Measurements from ENCODE around the gene EDN1.

The EDN1 gene

DNA sequence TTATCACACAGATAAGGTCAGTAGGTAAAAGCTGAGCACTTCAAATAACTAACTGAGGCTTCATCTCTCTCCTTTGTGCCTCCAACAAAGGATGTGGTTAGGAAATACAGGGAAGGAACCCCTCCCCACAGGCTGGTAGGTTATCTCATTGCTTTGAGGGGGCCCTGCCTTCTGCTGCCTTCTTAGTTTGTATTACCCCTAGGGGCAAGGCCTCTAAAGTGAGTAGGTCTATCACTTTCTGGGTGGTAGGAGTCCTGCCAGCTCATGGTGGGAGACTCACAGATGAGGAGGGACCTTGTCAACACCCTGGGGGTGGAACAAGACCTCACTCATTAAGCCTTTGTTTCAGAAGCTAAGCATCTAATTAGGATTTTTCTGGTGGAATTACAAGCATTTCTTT is 34.6 kb downstream of the EDN1 start:
- H3K27ac ChIP-seq (ENCODE audit: low read depth, low read length): no peak overlapping the region

DNA sequence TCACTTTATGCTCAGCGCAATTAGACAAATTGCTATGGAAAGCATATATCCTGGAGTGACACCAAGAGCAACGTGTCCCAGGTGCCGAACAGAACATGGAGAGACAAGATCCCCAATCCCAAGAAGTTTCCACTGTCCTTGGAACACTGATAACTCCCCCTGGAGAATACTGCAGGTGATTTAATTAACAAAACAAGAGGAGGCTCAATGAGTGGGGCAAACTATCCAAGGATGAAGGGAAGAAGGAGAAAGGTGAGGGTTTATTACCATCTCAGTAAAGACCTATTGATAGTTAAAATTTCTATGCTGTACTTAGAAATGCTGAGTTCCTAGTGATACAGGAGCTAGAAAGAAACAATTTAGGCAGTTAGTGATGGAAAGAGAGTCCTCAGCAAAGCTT is 35.7 kb downstream of the EDN1 start:
- no peaks in the 10 kb centered on the region for H3K9me3 ChIP-seq (ENCODE audit: insufficient read depth, low read length)
- no peaks in the 10 kb centered on the region for H3K9me2 ChIP-seq (replicated peaks; ENCODE audit: insufficient read depth, low read length)
- no peak overlapping the region for H3K9ac ChIP-seq (ENCODE audit: low read length)
- H3F3A ChIP-seq (ENCODE audit: insufficient read depth): no peaks in the 10 kb centered on the region
- H2AFZ ChIP-seq (ENCODE audit: low read depth, low read length, severe bottlenecking): no peak overlapping the region
- no peaks in the 10 kb centered on the region for H3K79me2 ChIP-seq (ENCODE audit: insufficient read depth, low read length)
- H3K4me2 ChIP-seq (ENCODE audit: low read depth, low read length, poor library complexity, severe bottlenecking): no peak overlapping the region
- TF ChIP-seq, protein P1, sequence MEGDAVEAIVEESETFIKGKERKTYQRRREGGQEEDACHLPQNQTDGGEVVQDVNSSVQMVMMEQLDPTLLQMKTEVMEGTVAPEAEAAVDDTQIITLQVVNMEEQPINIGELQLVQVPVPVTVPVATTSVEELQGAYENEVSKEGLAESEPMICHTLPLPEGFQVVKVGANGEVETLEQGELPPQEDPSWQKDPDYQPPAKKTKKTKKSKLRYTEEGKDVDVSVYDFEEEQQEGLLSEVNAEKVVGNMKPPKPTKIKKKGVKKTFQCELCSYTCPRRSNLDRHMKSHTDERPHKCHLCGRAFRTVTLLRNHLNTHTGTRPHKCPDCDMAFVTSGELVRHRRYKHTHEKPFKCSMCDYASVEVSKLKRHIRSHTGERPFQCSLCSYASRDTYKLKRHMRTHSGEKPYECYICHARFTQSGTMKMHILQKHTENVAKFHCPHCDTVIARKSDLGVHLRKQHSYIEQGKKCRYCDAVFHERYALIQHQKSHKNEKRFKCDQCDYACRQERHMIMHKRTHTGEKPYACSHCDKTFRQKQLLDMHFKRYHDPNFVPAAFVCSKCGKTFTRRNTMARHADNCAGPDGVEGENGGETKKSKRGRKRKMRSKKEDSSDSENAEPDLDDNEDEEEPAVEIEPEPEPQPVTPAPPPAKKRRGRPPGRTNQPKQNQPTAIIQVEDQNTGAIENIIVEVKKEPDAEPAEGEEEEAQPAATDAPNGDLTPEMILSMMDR (IDR thresholded peaks at IDR 0.05; ENCODE audit: insufficient read depth, low read length, poor library complexity, severe bottlenecking): no peak
- no peak overlapping the region for H3K4me3 ChIP-seq (ENCODE audit: insufficient read depth, low read length, poor library complexity, severe bottlenecking)
- H3K27ac ChIP-seq (ENCODE audit: low read depth, low read length): no peak overlapping the region
- no peaks in the 10 kb centered on the region for H3K27me3 ChIP-seq (ENCODE audit: low read length)
- H3K36me3 ChIP-seq (ENCODE audit: low read length): no peaks in the 10 kb centered on the region
- no peaks in the 10 kb centered on the region for H4K20me1 ChIP-seq (ENCODE audit: low read depth, low read length)

More for the DNA sequence above, 34.6 kb downstream of the EDN1 start:
- H3K79me2 ChIP-seq (ENCODE audit: insufficient read depth, low read length): no peaks in the 10 kb centered on the region
- no peaks in the 10 kb centered on the region for H3K9me3 ChIP-seq (ENCODE audit: insufficient read depth, low read length)
- H3K36me3 ChIP-seq (ENCODE audit: low read length): no peaks in the 10 kb centered on the region
- H3K4me2 ChIP-seq (ENCODE audit: low read depth, low read length, poor library complexity, severe bottlenecking): no peak overlapping the region
- no peak overlapping the region for H2AFZ ChIP-seq (ENCODE audit: low read depth, low read length, severe bottlenecking)
- H4K20me1 ChIP-seq (ENCODE audit: low read depth, low read length): no peaks in the 10 kb centered on the region
- H3K4me3 ChIP-seq (ENCODE audit: insufficient read depth, low read length, poor library complexity, severe bottlenecking): no peak overlapping the region
- H3K9me2 ChIP-seq (replicated peaks; ENCODE audit: insufficient read depth, low read length): no peaks in the 10 kb centered on the region
- H3K27me3 ChIP-seq (ENCODE audit: low read length): no peaks in the 10 kb centered on the region
- TF ChIP-seq, protein P1 (IDR thresholded peaks at IDR 0.05; ENCODE audit: insufficient read depth, low read length, poor library complexity, severe bottlenecking): no peak
- no peak for TF ChIP-seq EZH2phosphoT487 (conservative IDR thresholded peaks at IDR 0.05; ENCODE audit: low read length)
- no peak overlapping the region for H3K9ac ChIP-seq (ENCODE audit: low read length)
- no peaks in the 10 kb centered on the region for H3F3A ChIP-seq (ENCODE audit: insufficient read depth)

DNA sequence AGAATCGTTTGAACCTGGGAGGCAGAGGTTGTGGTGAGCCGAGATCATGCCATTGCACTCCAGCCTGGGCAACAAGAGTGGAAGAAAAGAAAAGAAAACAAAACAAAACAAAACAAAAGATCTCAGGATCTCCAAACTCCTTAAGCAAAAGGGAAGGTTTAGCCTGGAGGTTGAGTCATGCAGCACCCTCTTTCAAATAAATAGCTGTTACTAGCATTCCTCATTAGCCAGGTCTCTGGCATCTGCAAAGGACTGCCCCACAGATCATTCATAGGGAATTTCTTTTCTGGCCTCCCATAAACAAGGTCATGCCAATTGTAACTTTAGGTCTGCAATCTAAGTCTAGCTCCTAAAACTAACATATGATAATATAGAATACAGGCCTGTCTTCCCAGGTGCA is 37.2 kb downstream of the EDN1 start:
- Histone ChIP-seq H3K27me3 (ENCODE audit: low read length) (no peaks in the 10 kb centered on the region), H3K9ac (ENCODE audit: low read length) (no peak overlapping the region), H3K9me2 (replicated peaks; ENCODE audit: insufficient read depth, low read length) (no peaks in the 10 kb centered on the region), H4K20me1 (ENCODE audit: low read depth, low read length) (no peaks in the 10 kb centered on the region), H3K27ac (ENCODE audit: low read depth, low read length) (no peak overlapping the region), H3K4me2 (ENCODE audit: low read depth, low read length, poor library complexity, severe bottlenecking) (no peak overlapping the region), H3K4me3 (ENCODE audit: insufficient read depth, low read length, poor library complexity, severe bottlenecking) (no peak overlapping the region), H3F3A (ENCODE audit: insufficient read depth) (no peaks in the 10 kb centered on the region), H2AFZ (ENCODE audit: low read depth, low read length, severe bottlenecking) (no peak overlapping the region), H3K9me3 (ENCODE audit: insufficient read depth, low read length) (no peaks in the 10 kb centered on the region), H3K36me3 (ENCODE audit: low read length) (no peaks in the 10 kb centered on the region), H3K79me2 (ENCODE audit: insufficient read depth, low read length) (no peaks in the 10 kb centered on the region)
- no peak for TF ChIP-seq EZH2phosphoT487 (conservative IDR thresholded peaks at IDR 0.05; ENCODE audit: low read length)
- TF ChIP-seq, protein P1 (IDR thresholded peaks at IDR 0.05; ENCODE audit: insufficient read depth, low read length, poor library complexity, severe bottlenecking): no peak

DNA sequence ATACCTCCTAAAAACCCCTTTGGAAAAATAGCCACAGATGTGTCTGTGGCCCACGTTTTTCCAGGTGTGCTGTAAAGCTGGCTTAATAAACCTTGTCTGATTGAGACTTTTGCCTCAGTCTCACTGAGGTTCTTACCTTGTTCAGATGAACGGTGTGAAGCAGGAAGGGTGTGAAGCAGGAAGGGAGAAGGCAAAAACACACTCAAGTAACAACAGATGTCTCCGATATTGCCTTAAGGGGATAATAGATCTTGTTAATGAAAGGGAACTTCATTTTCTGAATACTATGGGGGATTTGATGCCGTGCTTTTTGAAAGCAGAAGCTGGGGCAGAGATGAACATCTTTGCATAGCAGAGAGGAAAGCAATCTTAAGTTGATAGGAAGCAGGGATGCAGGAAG is 37.8 kb downstream of the EDN1 start:
- H3K9ac ChIP-seq (ENCODE audit: low read length): no peak overlapping the region
- TF ChIP-seq EZH2phosphoT487 (conservative IDR thresholded peaks at IDR 0.05; ENCODE audit: low read length): no peak
- TF ChIP-seq, protein P1 (IDR thresholded peaks at IDR 0.05; ENCODE audit: insufficient read depth, low read length, poor library complexity, severe bottlenecking): no peak
- no peak overlapping the region for H2AFZ ChIP-seq (ENCODE audit: low read depth, low read length, severe bottlenecking)
- no peak overlapping the region for H3K4me2 ChIP-seq (ENCODE audit: low read depth, low read length, poor library complexity, severe bottlenecking)
- H3F3A ChIP-seq (ENCODE audit: insufficient read depth): no peaks in the 10 kb centered on the region
- H3K4me3 ChIP-seq (ENCODE audit: insufficient read depth, low read length, poor library complexity, severe bottlenecking): no peak overlapping the region
- no peaks in the 10 kb centered on the region for H3K27me3 ChIP-seq (ENCODE audit: low read length)
- no peaks in the 10 kb centered on the region for H4K20me1 ChIP-seq (ENCODE audit: low read depth, low read length)
- no peaks in the 10 kb centered on the region for H3K79me2 ChIP-seq (ENCODE audit: insufficient read depth, low read length)
- H3K9me3 ChIP-seq (ENCODE audit: insufficient read depth, low read length): no peaks in the 10 kb centered on the region
- H3K27ac ChIP-seq (ENCODE audit: low read depth, low read length): no peak overlapping the region
- no peaks in the 10 kb centered on the region for H3K36me3 ChIP-seq (ENCODE audit: low read length)
- no peaks in the 10 kb centered on the region for H3K9me2 ChIP-seq (replicated peaks; ENCODE audit: insufficient read depth, low read length)

Data from SU-DHL-6 (cell line).